ENCODE measurements around the gene ATAT1. TPM values are rescaled to one million over a fixed set of nuclear protein-coding genes. Genes with fewer than 3 reads are reported as not detected.
A peak's percentile ranks its signal among the peaks of the same experiment; 100 is the strongest.

The ATAT1 gene
- total and polyA plus RNA-seq, 10 of the 15 experiments (the other 5 are each of a cell fraction or from before 2014, with no cell fraction given) = 1.1 to 14.2 (median 6.9) TPM

DNA sequence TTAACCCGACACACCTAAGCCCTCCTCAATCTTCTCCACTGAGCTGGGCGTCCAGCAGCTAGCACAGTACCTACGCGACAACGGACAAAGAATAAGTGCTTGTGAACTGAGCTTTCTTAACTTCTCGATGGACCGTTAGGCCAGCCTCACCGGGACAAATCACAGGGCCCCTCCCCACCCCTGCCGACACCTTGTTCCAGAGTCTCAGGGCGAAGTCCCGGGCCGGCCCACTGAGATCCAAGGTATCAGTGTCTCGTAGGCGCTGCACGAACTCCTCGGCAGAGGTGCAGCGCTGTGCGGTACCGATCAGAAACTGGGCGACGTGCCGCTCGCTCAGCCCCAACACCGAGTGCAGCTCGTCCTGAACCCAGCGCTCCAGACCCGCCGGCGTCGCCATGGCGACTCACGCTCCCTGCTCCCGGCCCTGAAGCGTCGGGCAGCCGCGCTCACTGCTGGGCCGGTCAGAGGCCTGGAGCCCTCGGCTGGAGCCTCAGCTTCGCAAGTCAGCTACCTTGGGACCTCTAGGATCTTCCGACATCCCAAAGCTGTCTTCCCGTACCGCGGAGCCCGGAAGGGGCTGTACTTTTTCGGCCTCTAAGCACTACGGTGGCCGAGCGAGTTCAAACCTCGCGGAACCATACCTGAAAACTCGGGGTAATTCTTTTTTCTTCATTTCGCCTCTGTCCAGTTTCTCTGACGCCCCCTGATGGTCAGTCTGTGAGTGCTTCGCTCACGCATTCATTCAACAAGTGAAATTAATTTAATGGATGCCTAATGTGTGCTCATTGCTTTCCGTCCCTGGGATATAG is 46.0 kb downstream of the ATAT1 start, which contains the start of gene DHX16 (continued):
- TF ChIP-seq, protein P1, sequence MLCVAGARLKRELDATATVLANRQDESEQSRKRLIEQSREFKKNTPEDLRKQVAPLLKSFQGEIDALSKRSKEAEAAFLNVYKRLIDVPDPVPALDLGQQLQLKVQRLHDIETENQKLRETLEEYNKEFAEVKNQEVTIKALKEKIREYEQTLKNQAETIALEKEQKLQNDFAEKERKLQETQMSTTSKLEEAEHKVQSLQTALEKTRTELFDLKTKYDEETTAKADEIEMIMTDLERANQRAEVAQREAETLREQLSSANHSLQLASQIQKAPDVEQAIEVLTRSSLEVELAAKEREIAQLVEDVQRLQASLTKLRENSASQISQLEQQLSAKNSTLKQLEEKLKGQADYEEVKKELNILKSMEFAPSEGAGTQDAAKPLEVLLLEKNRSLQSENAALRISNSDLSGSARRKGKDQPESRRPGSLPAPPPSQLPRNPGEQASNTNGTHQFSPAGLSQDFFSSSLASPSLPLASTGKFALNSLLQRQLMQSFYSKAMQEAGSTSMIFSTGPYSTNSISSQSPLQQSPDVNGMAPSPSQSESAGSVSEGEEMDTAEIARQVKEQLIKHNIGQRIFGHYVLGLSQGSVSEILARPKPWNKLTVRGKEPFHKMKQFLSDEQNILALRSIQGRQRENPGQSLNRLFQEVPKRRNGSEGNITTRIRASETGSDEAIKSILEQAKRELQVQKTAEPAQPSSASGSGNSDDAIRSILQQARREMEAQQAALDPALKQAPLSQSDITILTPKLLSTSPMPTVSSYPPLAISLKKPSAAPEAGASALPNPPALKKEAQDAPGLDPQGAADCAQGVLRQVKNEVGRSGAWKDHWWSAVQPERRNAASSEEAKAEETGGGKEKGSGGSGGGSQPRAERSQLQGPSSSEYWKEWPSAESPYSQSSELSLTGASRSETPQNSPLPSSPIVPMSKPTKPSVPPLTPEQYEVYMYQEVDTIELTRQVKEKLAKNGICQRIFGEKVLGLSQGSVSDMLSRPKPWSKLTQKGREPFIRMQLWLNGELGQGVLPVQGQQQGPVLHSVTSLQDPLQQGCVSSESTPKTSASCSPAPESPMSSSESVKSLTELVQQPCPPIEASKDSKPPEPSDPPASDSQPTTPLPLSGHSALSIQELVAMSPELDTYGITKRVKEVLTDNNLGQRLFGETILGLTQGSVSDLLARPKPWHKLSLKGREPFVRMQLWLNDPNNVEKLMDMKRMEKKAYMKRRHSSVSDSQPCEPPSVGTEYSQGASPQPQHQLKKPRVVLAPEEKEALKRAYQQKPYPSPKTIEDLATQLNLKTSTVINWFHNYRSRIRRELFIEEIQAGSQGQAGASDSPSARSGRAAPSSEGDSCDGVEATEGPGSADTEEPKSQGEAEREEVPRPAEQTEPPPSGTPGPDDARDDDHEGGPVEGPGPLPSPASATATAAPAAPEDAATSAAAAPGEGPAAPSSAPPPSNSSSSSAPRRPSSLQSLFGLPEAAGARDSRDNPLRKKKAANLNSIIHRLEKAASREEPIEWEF (IDR thresholded peaks at IDR 0.05; ENCODE audit: insufficient replicate concordance, low read depth, low read length) = no peak
- TF ChIP-seq SMAD1 (IDR thresholded peaks at IDR 0.05; ENCODE audit: low read depth, partially characterized antibody) (no peak), NR2C1 (IDR thresholded peaks at IDR 0.05) (no peak), JUNB (IDR thresholded peaks at IDR 0.05) (no peak), BMI1 (IDR thresholded peaks at IDR 0.05; ENCODE audit: borderline replicate concordance) (peak; percentile 82), SREBF2 (IDR thresholded peaks at IDR 0.05; ENCODE audit: low read length) (no peak), REST (IDR thresholded peaks at IDR 0.05; ENCODE audit: low read depth, low read length) (no peak; the same call in 1 of the 2 replicates), ZNF384 (IDR thresholded peaks at IDR 0.05; ENCODE audit: borderline replicate concordance, low read depth, low read length) (peak; percentile 52; the same call in 1 of the 2 replicates), GABPA (IDR thresholded peaks at IDR 0.05; ENCODE audit: low read depth) (peak; percentile 80), PAX5 (IDR thresholded peaks at IDR 0.05; ENCODE audit: borderline replicate concordance, low read depth, low read length) (no peak), SMAD5 (IDR thresholded peaks at IDR 0.05; ENCODE audit: low read depth) (peak; percentile 66; the same call in 1 of the 2 replicates), ASH2L (IDR thresholded peaks at IDR 0.05; ENCODE audit: borderline replicate concordance, low read depth) (peak; percentile 87; the same call in 1 of the 2 replicates), NFIC (IDR thresholded peaks at IDR 0.05; ENCODE audit: low read depth, low read length) (no peak), ZNF24 (IDR thresholded peaks at IDR 0.05) (peak; percentile 95)
- TF ChIP-seq, protein P2, sequence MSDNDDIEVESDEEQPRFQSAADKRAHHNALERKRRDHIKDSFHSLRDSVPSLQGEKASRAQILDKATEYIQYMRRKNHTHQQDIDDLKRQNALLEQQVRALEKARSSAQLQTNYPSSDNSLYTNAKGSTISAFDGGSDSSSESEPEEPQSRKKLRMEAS (IDR thresholded peaks at IDR 0.05; ENCODE audit: low read depth, low read length) = no peak
- TF ChIP-seq, protein P3, sequence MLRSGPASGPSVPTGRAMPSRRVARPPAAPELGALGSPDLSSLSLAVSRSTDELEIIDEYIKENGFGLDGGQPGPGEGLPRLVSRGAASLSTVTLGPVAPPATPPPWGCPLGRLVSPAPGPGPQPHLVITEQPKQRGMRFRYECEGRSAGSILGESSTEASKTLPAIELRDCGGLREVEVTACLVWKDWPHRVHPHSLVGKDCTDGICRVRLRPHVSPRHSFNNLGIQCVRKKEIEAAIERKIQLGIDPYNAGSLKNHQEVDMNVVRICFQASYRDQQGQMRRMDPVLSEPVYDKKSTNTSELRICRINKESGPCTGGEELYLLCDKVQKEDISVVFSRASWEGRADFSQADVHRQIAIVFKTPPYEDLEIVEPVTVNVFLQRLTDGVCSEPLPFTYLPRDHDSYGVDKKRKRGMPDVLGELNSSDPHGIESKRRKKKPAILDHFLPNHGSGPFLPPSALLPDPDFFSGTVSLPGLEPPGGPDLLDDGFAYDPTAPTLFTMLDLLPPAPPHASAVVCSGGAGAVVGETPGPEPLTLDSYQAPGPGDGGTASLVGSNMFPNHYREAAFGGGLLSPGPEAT (IDR thresholded peaks at IDR 0.05; ENCODE audit: low read depth) = peak; percentile 87

Data from GM12878 (cell line).